Inflammatory macrophage treated with lipopolysaccharide for 4 hours (primary cell): ENCODE data around the gene NTF3.

Experiments used
- DNase-seq: peaks from one replicate; pipeline ENCODE4 v3.0.0-alpha.2; 2020

Gene NTF3

GRCh38 chr12:5433081-5433844 lies 1.4 kb downstream of the NTF3 start:
- no peak for DNase-seq

- no peak for DNase-seq
Measured at GRCh38 chr12:5433845-5434646, 2.1 kb downstream of the NTF3 start.

GRCh38 chr12:5434647-5435560 lies 3.0 kb downstream of the NTF3 start:
- no peak for DNase-seq

GRCh38 chr12:5437182-5437583 lies 5.3 kb downstream of the NTF3 start:
- no peak for DNase-seq

- no peak for DNase-seq
Measured at GRCh38 chr12:5437589-5437988, 5.7 kb downstream of the NTF3 start.

GRCh38 chr12:5438671-5439200 lies 6.8 kb downstream of the NTF3 start:
- no peak for DNase-seq

GRCh38 chr12:5439371-5439771 lies 7.5 kb downstream of the NTF3 start:
- no peak for DNase-seq

- DNase-seq: no peak
Measured at GRCh38 chr12:5439788-5440300, 7.9 kb downstream of the NTF3 start.

GRCh38 chr12:5440978-5441377 lies 9.1 kb downstream of the NTF3 start:
- DNase-seq: peak; percentile 5

GRCh38 chr12:5441497-5442236 lies 9.8 kb downstream of the NTF3 start:
- DNase-seq: no peak

GRCh38 chr12:5442251-5443006 lies 10.5 kb downstream of the NTF3 start:
- peak; percentile 29 for DNase-seq

GRCh38 chr12:5444520-5444919 lies 12.6 kb downstream of the NTF3 start:
- DNase-seq: no peak

GRCh38 chr12:5447320-5447719 lies 15.4 kb downstream of the NTF3 start:
- DNase-seq: no peak

GRCh38 chr12:5451251-5451650 lies 19.3 kb downstream of the NTF3 start:
- DNase-seq: no peak

GRCh38 chr12:5452569-5452968 lies 20.7 kb downstream of the NTF3 start:
- DNase-seq: no peak

- no peak for DNase-seq
Measured at GRCh38 chr12:5453466-5453865, 21.6 kb downstream of the NTF3 start.

GRCh38 chr12:5455045-5455444 lies 23.1 kb downstream of the NTF3 start:
- DNase-seq: no peak

GRCh38 chr12:5456030-5456429 lies 24.1 kb downstream of the NTF3 start:
- no peak for DNase-seq

- DNase-seq: no peak
Measured at GRCh38 chr12:5456906-5457305, 25.0 kb downstream of the NTF3 start.

GRCh38 chr12:5458229-5459050 lies 26.5 kb downstream of the NTF3 start:
- DNase-seq: no peak
